K562 (cell line): ENCODE measurements around the gene PLA2G3. TPM values are rescaled to one million over a fixed set of nuclear protein-coding genes. Genes with fewer than 3 reads are reported as not detected.

ENCODE experiments used
- ATAC-seq: fragments of 200-7000 bp; cut with Tn5 transposase; 3 replicates; pipeline ENCODE4 v1.9.1; 2020; ENCODE audit warnings: moderate library complexity
- BruUV-seq: library from RNA; stranded (reverse); fragments of 400-500 nt; replicated peaks from 2 replicates; lab custom pipeline; 2021; lab: Mats Ljungman, UMichigan
- CTCF ChIA-PET: fragments of 300-600 bp; formaldehyde crosslinking; extraction: SDS; loops from one replicate; lab custom pipeline; 2021; ENCODE audit warnings: low intra/inter-chr PET ratio; lab: Yijun Ruan, JAX
- POLR2A ChIA-PET: fragments of 300-600, 350-650 bp; sonication (Branson Sonifier 250); formaldehyde crosslinking; extraction: SDS; loops from one replicate; lab custom pipeline; 2021; ENCODE audit warnings: antibody characterized with exemption, inconsistent platforms; lab: Yijun Ruan, JAX
- DNase-seq, 4 experiments: peaks; one replicate each; pipeline versions ENCODE4 v3.0.0 to v3.0.0-alpha.2; 2011 to 2018; ENCODE audit warnings: low spot score in 3 of 4, mixed read lengths in 3 of 4; ENCODE audit errors: extremely low read depth in 1 of 4
- FAIRE-seq: peaks from 2 replicates; lab custom pipeline; 2011; peaks lifted over from hg19 to GRCh38; lab: Jason Lieb, UNC
- H2AFZ ChIP-seq: 2 replicates; pipeline ENCODE4 v1.6.0; 2011; ENCODE audit warnings: low read depth, low read length, control low read depth, inconsistent platforms
- H3K27ac ChIP-seq: fragments of 200-600 bp; 3 replicates; pipeline ENCODE4 v1.8.0; 2011; ENCODE audit warnings: low read depth, mild to moderate bottlenecking, control low read depth, inconsistent platforms, low read length, moderate library complexity, mixed read lengths; ENCODE audit errors: extremely low read depth
- H3K27me3 ChIP-seq, 2 experiments: fragments of 300-600 bp in 1 of 2; 2 replicates in 1 of 2; 3 replicates in 1 of 2; pipeline versions ENCODE4 v1.6.0 to v1.8.0; 2011; ENCODE audit warnings: inconsistent platforms in 2 of 2, low read length in 2 of 2, mild to moderate bottlenecking in 1 of 2, mixed read lengths in 1 of 2, moderate library complexity in 1 of 2; ENCODE audit not compliant: control insufficient read depth in 2 of 2, insufficient read depth in 2 of 2
- H3K36me3 ChIP-seq: fragments of 300-600 bp; 3 replicates; pipeline ENCODE4 v1.8.0; 2011; ENCODE audit warnings: mild to moderate bottlenecking, low read length, inconsistent platforms; ENCODE audit not compliant: control insufficient read depth, insufficient read depth
- H3K4me1 ChIP-seq, 2 experiments: fragments of 200-600 bp in 1 of 2; replicated peaks in 1 of 2; 2 replicates in 1 of 2; 3 replicates in 1 of 2; pipeline versions ENCODE4 v1.5.1 to v1.8.0; 2011; ENCODE audit warnings: inconsistent platforms in 2 of 2, low read length in 2 of 2, mild to moderate bottlenecking in 1 of 2, mixed read lengths in 1 of 2, moderate library complexity in 1 of 2; ENCODE audit not compliant: control insufficient read depth in 2 of 2, insufficient read depth in 2 of 2
- H3K4me2 ChIP-seq: 2 replicates; pipeline ENCODE4 v1.6.1; 2011; ENCODE audit warnings: low read length, control low read depth, inconsistent platforms, mixed read lengths; ENCODE audit not compliant: insufficient read depth
- H3K4me3 ChIP-seq: fragments of 200-600 bp; sonication (generic), shearing (Covaris generic); 2 replicates; pipeline ENCODE4 v1.5.1; 2016; ENCODE audit warnings: control low read depth, inconsistent platforms
- H3K79me2 ChIP-seq: fragments of 200-600 bp; 3 replicates; pipeline ENCODE4 v1.8.0; 2011; ENCODE audit warnings: low read length, inconsistent platforms; ENCODE audit not compliant: control insufficient read depth, insufficient read depth
- H3K9ac ChIP-seq, 2 experiments: 2 replicates each; pipeline versions ENCODE4 v1.6.0 to v1.6.1; 2011; ENCODE audit warnings: low read depth in 2 of 2, low read length in 2 of 2, control low read depth in 1 of 2, inconsistent platforms in 1 of 2, mild to moderate bottlenecking in 1 of 2, mixed read lengths in 1 of 2; ENCODE audit not compliant: insufficient read depth in 1 of 2
- H3K9me1 ChIP-seq: one replicate; pipeline ENCODE4 v1.6.0; 2011; ENCODE audit warnings: inconsistent platforms, mild to moderate bottlenecking, low read length, moderate library complexity; ENCODE audit not compliant: control insufficient read depth, insufficient read depth
- H3K9me3 ChIP-seq: replicated peaks from 2 replicates; pipeline ENCODE4 v1.5.1; 2011; ENCODE audit warnings: low read depth, low read length, inconsistent platforms; ENCODE audit not compliant: control insufficient read depth, insufficient read depth
- H4K20me1 ChIP-seq: replicated peaks from 2 replicates; pipeline ENCODE4 v1.6.1; 2011; ENCODE audit warnings: low read length, inconsistent platforms, mixed read lengths; ENCODE audit not compliant: control insufficient read depth, insufficient read depth
- EP300 ChIP-seq: IDR thresholded peaks from 2 replicates; pipeline ENCODE4 v1.6.1; 2012; ENCODE audit warnings: low read length, improper control_type of control experiment
- HDGF ChIP-seq: fragments of 450-650 bp; IDR thresholded peaks from 2 replicates; pipeline ENCODE4 v1.6.1; 2016
- MAFK ChIP-seq: IDR thresholded peaks from 2 replicates; pipeline ENCODE4 v1.6.1; 2011; ENCODE audit warnings: low read length, improper control_type of control experiment
- RAD51 ChIP-seq: fragments of 450-650 bp; IDR thresholded peaks from 2 replicates; pipeline ENCODE4 v1.7.1; 2016; ENCODE audit warnings: low read depth, mild to moderate bottlenecking, borderline replicate concordance
- RBM14 ChIP-seq: fragments of 200-400 bp; formaldehyde crosslinking; IDR thresholded peaks from 2 replicates; pipeline ENCODE4 v1.6.1; 2018; ENCODE audit warnings: low read depth, mild to moderate bottlenecking, low read length, moderate library complexity, borderline replicate concordance; ENCODE audit not compliant: insufficient read depth
- WGBS: fragments of 100-300 bp; shearing (Covaris generic); methylation state at CpG from one replicate; pipeline ENCODE4 v1.1.6; 2016; ENCODE audit warnings: low coverage, mixed read lengths; ENCODE audit not compliant: insufficient coverage; ENCODE audit errors: missing lambda C conversion rate; 5-methylcytosine and 5-hydroxymethylcytosine counted together
- in situ Hi-C: fragments of 300-500 bp; cut with MboI; formaldehyde crosslinking; loops from 4 replicates; pipeline ENCODE4 v1.15.0; 2018; ENCODE audit warnings: inconsistent platforms, mixed read lengths
- intact Hi-C: fragments of 100-400 bp; cut with micrococcal nuclease; formaldehyde crosslinking; loops from 2 replicates; pipeline ENCODE4 v1.14.2; 2022
- polyA plus RNA-seq, 8 experiments: library from polyadenylated mRNA; depleted of rRNA in 4 of 8; stranded (reverse) in 5 of 8; unstranded in 3 of 8; fragments of >200 nt; fragmentation: Nextera tagmentation in 2 of 8; fragmentation: Illumina TruSeq in 1 of 8; extraction: Ambion mirVana in 2 of 8; extraction: Trizol in 1 of 8; gene quantifications; 2 replicates each; pipeline versions ENCODE4 v1.2.1 to v1.2.3, GENCODE V29; 2011 to 2014; ENCODE audit warnings: inconsistent platforms in 1 of 8, missing spikeins in 1 of 8
- total RNA-seq, 7 experiments: library from RNA; depleted of rRNA in 6 of 7; stranded (reverse); fragments of >200 nt in 6 of 7; fragmentation: Illumina TruSeq in 2 of 7; extraction: Trizol in 2 of 7; gene quantifications; 2 replicates each; pipeline versions ENCODE4 v1.2.1 to v1.2.3, GENCODE V29; 2011 to 2021; ENCODE audit warnings: low replicate concordance in 1 of 7
- TF ChIP-seq, protein P1 (sequence below): fragments of 450-650 bp; IDR thresholded peaks from 2 replicates; pipeline ENCODE4 v1.6.1; 2017; ENCODE audit warnings: antibody characterized with exemption
- TF ChIP-seq, protein P2 (sequence below): fragments of 250-450 bp; sonication (Bioruptor Pico); IDR thresholded peaks from 2 replicates; pipeline ENCODE4 v1.9.0; 2021; ENCODE audit warnings: mild to moderate bottlenecking
- TF ChIP-seq, protein P3 (sequence below), 2 experiments: fragments of 450-650 bp; formaldehyde crosslinking in 1 of 2; IDR thresholded peaks; 2 replicates each; pipeline versions ENCODE4 v1.4.0 to v1.6.1; 2014 to 2020; ENCODE audit warnings: mild to moderate bottlenecking in 2 of 2, borderline replicate concordance in 1 of 2, low read depth in 1 of 2
- TF ChIP-seq, protein P4 (sequence below): sonication (generic); formaldehyde crosslinking; IDR thresholded peaks from 2 replicates; pipeline ENCODE4 v1.8.0; 2023; ENCODE audit warnings: mild to moderate bottlenecking, missing genetic modification reagents

Gene PLA2G3
- total and polyA plus RNA-seq, 9 of the 15 experiments (the other 6 are each of a cell fraction or from before 2014, with no cell fraction given), result 0.18 to 1.4 (median 0.64) TPM

DNA sequence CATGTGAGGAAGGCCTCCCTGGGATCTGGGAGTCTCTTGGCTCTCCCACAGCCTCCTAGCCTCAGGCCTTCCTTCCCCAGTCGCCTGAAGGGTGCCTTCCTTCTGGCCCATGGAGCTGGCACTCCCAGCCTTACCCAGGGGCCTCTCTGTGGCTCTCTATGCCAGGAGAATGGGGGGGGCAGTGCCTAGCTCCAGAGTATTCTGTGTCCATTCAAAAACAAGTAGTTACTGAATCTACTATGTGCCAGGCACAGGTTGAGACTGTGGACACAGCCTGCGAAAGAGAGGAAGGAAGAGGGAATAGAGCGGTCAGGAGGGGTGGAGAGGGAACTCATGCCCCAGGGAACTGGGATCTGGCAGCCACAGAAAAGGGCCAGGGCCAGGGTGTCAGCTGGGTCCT is 2.7 kb upstream of the PLA2G3 start (continued):
- TF ChIP-seq, protein P1, sequence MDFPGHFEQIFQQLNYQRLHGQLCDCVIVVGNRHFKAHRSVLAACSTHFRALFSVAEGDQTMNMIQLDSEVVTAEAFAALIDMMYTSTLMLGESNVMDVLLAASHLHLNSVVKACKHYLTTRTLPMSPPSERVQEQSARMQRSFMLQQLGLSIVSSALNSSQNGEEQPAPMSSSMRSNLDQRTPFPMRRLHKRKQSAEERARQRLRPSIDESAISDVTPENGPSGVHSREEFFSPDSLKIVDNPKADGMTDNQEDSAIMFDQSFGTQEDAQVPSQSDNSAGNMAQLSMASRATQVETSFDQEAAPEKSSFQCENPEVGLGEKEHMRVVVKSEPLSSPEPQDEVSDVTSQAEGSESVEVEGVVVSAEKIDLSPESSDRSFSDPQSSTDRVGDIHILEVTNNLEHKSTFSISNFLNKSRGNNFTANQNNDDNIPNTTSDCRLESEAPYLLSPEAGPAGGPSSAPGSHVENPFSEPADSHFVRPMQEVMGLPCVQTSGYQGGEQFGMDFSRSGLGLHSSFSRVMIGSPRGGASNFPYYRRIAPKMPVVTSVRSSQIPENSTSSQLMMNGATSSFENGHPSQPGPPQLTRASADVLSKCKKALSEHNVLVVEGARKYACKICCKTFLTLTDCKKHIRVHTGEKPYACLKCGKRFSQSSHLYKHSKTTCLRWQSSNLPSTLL, result no peak
- TF ChIP-seq RBM14 (no peak), RAD51 (no peak), EP300 (no peak)
- TF ChIP-seq, protein P2, sequence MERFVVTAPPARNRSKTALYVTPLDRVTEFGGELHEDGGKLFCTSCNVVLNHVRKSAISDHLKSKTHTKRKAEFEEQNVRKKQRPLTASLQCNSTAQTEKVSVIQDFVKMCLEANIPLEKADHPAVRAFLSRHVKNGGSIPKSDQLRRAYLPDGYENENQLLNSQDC, result no peak
- TF ChIP-seq, all 486 proteins: peak for 0

DNA sequence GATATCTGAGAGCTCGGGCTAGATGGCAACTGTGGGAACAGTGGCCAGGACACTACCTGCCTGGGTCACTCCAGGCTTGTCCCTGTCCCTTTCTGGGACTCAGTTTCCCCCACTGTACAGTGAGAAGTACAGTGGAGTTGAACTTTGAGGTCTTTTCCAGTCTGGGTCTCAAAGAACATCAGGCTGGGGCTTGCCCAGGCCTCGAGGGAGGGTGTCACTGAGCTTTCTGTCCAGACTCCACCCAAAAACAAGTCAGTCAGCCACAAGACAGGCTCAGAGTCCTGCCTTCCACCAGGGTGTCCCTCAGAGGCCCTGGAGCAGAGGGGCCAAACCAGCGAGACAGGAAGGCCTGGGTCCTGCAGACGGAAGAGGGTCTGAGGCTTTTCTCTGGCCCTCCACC is 2.0 kb upstream of the PLA2G3 start:
- H3K9me1 ChIP-seq, result no peaks in the 10 kb centered on the region
- no peak overlapping the region for H2AFZ ChIP-seq
- DNase-seq (no peak), ATAC-seq (no peak), FAIRE-seq (no peak)
- H3K4me2 ChIP-seq, result no peak overlapping the region
- 3% methylated on average over 4 of the region's 4 CpGs for WGBS
- no peaks in the 10 kb centered on the region for H3K79me2 ChIP-seq
- H4K20me1 ChIP-seq, result no peaks in the 10 kb centered on the region
- CTCF ChIA-PET, result no interaction called here
- no TSS peak for BruUV-seq
- in situ Hi-C loops (loop anchor here (5.0 kb wide), 1 partner anchor 40 kb away; no protein-coding TSS in a partner anchor), intact Hi-C loops (no loop called here)
- POLR2A ChIA-PET, result interaction anchor here (0.6 to 1.2 kb wide), 3 partner anchors 16 to 146 kb away, joined by 3 to 4 read pairs (median 3); no protein-coding TSS in a partner anchor
- H3K4me1 ChIP-seq, result peaks cover 0 to 13% of the 10 kb centered on the region in 2 experiments; a peak in 3 of 5 replicates
- H3K27ac ChIP-seq, result no peak overlapping the region
- no peak overlapping the region for H3K4me3 ChIP-seq
- H3K27me3 ChIP-seq, result no peaks in the 10 kb centered on the region; a peak in 1 of 5 replicates
- no peaks in the 10 kb centered on the region for H3K9me3 ChIP-seq
- no peaks in the 10 kb centered on the region for H3K36me3 ChIP-seq
- no peak overlapping the region for H3K9ac ChIP-seq
- TF ChIP-seq HDGF (no peak), MAFK (no peak)
- TF ChIP-seq, protein P3, sequence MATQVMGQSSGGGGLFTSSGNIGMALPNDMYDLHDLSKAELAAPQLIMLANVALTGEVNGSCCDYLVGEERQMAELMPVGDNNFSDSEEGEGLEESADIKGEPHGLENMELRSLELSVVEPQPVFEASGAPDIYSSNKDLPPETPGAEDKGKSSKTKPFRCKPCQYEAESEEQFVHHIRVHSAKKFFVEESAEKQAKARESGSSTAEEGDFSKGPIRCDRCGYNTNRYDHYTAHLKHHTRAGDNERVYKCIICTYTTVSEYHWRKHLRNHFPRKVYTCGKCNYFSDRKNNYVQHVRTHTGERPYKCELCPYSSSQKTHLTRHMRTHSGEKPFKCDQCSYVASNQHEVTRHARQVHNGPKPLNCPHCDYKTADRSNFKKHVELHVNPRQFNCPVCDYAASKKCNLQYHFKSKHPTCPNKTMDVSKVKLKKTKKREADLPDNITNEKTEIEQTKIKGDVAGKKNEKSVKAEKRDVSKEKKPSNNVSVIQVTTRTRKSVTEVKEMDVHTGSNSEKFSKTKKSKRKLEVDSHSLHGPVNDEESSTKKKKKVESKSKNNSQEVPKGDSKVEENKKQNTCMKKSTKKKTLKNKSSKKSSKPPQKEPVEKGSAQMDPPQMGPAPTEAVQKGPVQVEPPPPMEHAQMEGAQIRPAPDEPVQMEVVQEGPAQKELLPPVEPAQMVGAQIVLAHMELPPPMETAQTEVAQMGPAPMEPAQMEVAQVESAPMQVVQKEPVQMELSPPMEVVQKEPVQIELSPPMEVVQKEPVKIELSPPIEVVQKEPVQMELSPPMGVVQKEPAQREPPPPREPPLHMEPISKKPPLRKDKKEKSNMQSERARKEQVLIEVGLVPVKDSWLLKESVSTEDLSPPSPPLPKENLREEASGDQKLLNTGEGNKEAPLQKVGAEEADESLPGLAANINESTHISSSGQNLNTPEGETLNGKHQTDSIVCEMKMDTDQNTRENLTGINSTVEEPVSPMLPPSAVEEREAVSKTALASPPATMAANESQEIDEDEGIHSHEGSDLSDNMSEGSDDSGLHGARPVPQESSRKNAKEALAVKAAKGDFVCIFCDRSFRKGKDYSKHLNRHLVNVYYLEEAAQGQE (IDR thresholded peaks at IDR 0.05; ENCODE audit: borderline replicate concordance), result no peak
- TF ChIP-seq, protein P3 (CRISPR knock-in tag; IDR thresholded peaks at IDR 0.05; ENCODE audit: low read depth), result no peak
- TF ChIP-seq, protein P4, sequence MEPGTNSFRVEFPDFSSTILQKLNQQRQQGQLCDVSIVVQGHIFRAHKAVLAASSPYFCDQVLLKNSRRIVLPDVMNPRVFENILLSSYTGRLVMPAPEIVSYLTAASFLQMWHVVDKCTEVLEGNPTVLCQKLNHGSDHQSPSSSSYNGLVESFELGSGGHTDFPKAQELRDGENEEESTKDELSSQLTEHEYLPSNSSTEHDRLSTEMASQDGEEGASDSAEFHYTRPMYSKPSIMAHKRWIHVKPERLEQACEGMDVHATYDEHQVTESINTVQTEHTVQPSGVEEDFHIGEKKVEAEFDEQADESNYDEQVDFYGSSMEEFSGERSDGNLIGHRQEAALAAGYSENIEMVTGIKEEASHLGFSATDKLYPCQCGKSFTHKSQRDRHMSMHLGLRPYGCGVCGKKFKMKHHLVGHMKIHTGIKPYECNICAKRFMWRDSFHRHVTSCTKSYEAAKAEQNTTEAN (CRISPR knock-in tag), result no peak
